H1 (cell line): ENCODE data around the gene PXT1. TPM values are rescaled to one million over a fixed set of nuclear protein-coding genes. Genes with fewer than 3 reads are reported as not detected.

Source experiments
- ATF2 ChIP-seq: IDR thresholded peaks from 2 replicates; pipeline ENCODE4 v1.6.1; 2012; ENCODE audit warnings: low read length, inconsistent platforms
- ATF3 ChIP-seq: IDR thresholded peaks from 2 replicates; pipeline ENCODE4 v1.6.1; 2011; ENCODE audit warnings: low read depth, mild to moderate bottlenecking, low read length; ENCODE audit not compliant: insufficient read depth
- RAD21 ChIP-seq, 2 experiments: IDR thresholded peaks in 1 of 2; conservative IDR thresholded peaks in 1 of 2; 2 replicates each; pipeline ENCODE4 v1.6.1; 2011; ENCODE audit warnings: low read depth in 2 of 2, low read length in 2 of 2, improper control_type of control experiment in 1 of 2, inconsistent platforms in 1 of 2, mild to moderate bottlenecking in 1 of 2, moderate library complexity in 1 of 2
- RBBP5 ChIP-seq: IDR thresholded peaks from 2 replicates; pipeline ENCODE4 v1.7.1; 2012; ENCODE audit warnings: low read depth, mild to moderate bottlenecking, inconsistent platforms, low read length, moderate library complexity, borderline replicate concordance
- polyA plus RNA-seq, 7 experiments: library from polyadenylated mRNA; depleted of rRNA in 3 of 7; stranded (reverse) in 5 of 7; unstranded in 2 of 7; fragments of >200 nt in 5 of 7; fragments of 200-250 nt in 2 of 7; gene quantifications; 1 replicate in 5 of 7; 2 replicates in 1 of 7; 4 replicates in 1 of 7; pipeline versions ENCODE4 v1.2.1 to v1.2.3, GENCODE V29; 2011 to 2013; ENCODE audit warnings: missing spikeins in 2 of 7, mixed read lengths in 2 of 7
- total RNA-seq: library from RNA; stranded (reverse); fragmentation: NEBNext Ultra II Directional; extraction: Animal tissue kit (Norgen Biotek cat#: 25700); gene quantifications from 2 replicates; pipeline ENCODE4 v1.2.1, GENCODE V29; 2021

Gene PXT1
- total and polyA plus RNA-seq, 2 of the 8 experiments (the other 6 are each of a cell fraction or from before 2014, with no cell fraction given): 0.06 TPM; not detected in 1

GRCh38 chr6:36377594-36377993 lies 65.1 kb downstream of the PXT1 start (continued):
- TF ChIP-seq ATF3: no peak
- TF ChIP-seq RAD21 (IDR thresholded peaks at IDR 0.05 in 1 of 2, conservative IDR thresholded peaks at IDR 0.05 in 1 of 2; ENCODE audit: low read depth in 2 of 2, low read length in 2 of 2): no peak
- TF ChIP-seq ATF2: no peak
- TF ChIP-seq RBBP5: no peak
